Measurements from ENCODE around the gene HSD17B2. TPM values are rescaled to one million over a fixed set of nuclear protein-coding genes. Genes with fewer than 3 reads are reported as not detected.

Gene HSD17B2
- total RNA-seq, 1 experiment from 2014 or later, result 3.1 TPM

- Histone ChIP-seq H3K27ac (ENCODE audit: low read length) (no peak overlapping the region), H3K9me2 (replicated peaks; ENCODE audit: low read length) (no peaks in the 10 kb centered on the region), H3K4me3 (ENCODE audit: low read length) (no peak overlapping the region), H3K9ac (ENCODE audit: low read length) (no peak overlapping the region), H4K20me1 (ENCODE audit: low read length) (no peaks in the 10 kb centered on the region), H3K4me2 (ENCODE audit: low read length) (no peak overlapping the region), H2AFZ (ENCODE audit: low read length) (no peak overlapping the region), H3K27me3 (ENCODE audit: low read length) (no peaks in the 10 kb centered on the region), H3F3A (ENCODE audit: low read length, unreplicated experiment) (no peaks in the 10 kb centered on the region), H3K4me1 (ENCODE audit: insufficient read depth, low read length) (no peaks in the 10 kb centered on the region), H3K79me2 (ENCODE audit: low read length) (no peaks in the 10 kb centered on the region), H3K36me3 (ENCODE audit: low read depth, low read length) (no peaks in the 10 kb centered on the region), H3K9me3 (ENCODE audit: low read length) (no peaks in the 10 kb centered on the region)
- intact Hi-C loops (cut with micrococcal nuclease), result no loop called here
- DNase-seq (no peak), ATAC-seq (no peak)
- POLR2A ChIA-PET (ENCODE audit: unreplicated experiment), result no interaction called here
- TF ChIP-seq EZH2phosphoT487 (IDR thresholded peaks at IDR 0.05; ENCODE audit: borderline replicate concordance, low read length) (no peak), EZH2 (IDR thresholded peaks at IDR 0.05; ENCODE audit: low read length, unreplicated experiment) (no peak), CTCF (conservative IDR thresholded peaks at IDR 0.05; ENCODE audit: low read depth, low read length) (no peak)
- BruUV-seq (replicated peaks), result no TSS peak
- CTCF ChIA-PET, result no interaction called here
Measured at GRCh38 chr16:82135844-82136243, 100.8 kb downstream of the HSD17B2 start.

- Histone ChIP-seq H3K27me3 (ENCODE audit: low read length) (no peaks in the 10 kb centered on the region), H3K9ac (ENCODE audit: low read length) (no peak overlapping the region), H4K20me1 (ENCODE audit: low read length) (no peaks in the 10 kb centered on the region), H3K4me3 (ENCODE audit: low read length) (no peak overlapping the region), H3K36me3 (ENCODE audit: low read depth, low read length) (no peaks in the 10 kb centered on the region), H3K9me2 (replicated peaks; ENCODE audit: low read length) (no peaks in the 10 kb centered on the region), H2AFZ (ENCODE audit: low read length) (no peak overlapping the region), H3K9me3 (ENCODE audit: low read length) (no peaks in the 10 kb centered on the region), H3K27ac (ENCODE audit: low read length) (no peak overlapping the region), H3F3A (ENCODE audit: low read length, unreplicated experiment) (no peaks in the 10 kb centered on the region), H3K4me1 (ENCODE audit: insufficient read depth, low read length) (no peaks in the 10 kb centered on the region), H3K79me2 (ENCODE audit: low read length) (no peaks in the 10 kb centered on the region), H3K4me2 (ENCODE audit: low read length) (no peak overlapping the region)
- DNase-seq (no peak), ATAC-seq (no peak)
- ChIA-PET CTCF (no interaction called here), POLR2A (ENCODE audit: unreplicated experiment) (no interaction called here)
- TF ChIP-seq EZH2 (IDR thresholded peaks at IDR 0.05; ENCODE audit: low read length, unreplicated experiment) (no peak), EZH2phosphoT487 (IDR thresholded peaks at IDR 0.05; ENCODE audit: borderline replicate concordance, low read length) (no peak), CTCF (conservative IDR thresholded peaks at IDR 0.05; ENCODE audit: low read depth, low read length) (no peak)
- intact Hi-C loops (cut with micrococcal nuclease), result no loop called here
- BruUV-seq (replicated peaks), result no TSS peak
Measured at GRCh38 chr16:82136956-82137821, 102.1 kb downstream of the HSD17B2 start.

- no peaks in the 10 kb centered on the region for H3K4me1 ChIP-seq (ENCODE audit: insufficient read depth, low read length)
Measured at GRCh38 chr16:82137822-82138167, 102.7 kb downstream of the HSD17B2 start.

More at GRCh38 chr16:82137822-82138167, 102.7 kb downstream of the HSD17B2 start:
- BruUV-seq (replicated peaks), result no TSS peak
- CTCF ChIA-PET, result no interaction called here
- POLR2A ChIA-PET (ENCODE audit: unreplicated experiment), result no interaction called here
- no peaks in the 10 kb centered on the region for H3K9me2 ChIP-seq (replicated peaks; ENCODE audit: low read length)
- TF ChIP-seq EZH2phosphoT487 (IDR thresholded peaks at IDR 0.05; ENCODE audit: borderline replicate concordance, low read length) (no peak), EZH2 (IDR thresholded peaks at IDR 0.05; ENCODE audit: low read length, unreplicated experiment) (no peak), CTCF (conservative IDR thresholded peaks at IDR 0.05; ENCODE audit: low read depth, low read length) (no peak)
- H3K4me2 ChIP-seq (ENCODE audit: low read length), result no peak overlapping the region
- H3K79me2 ChIP-seq (ENCODE audit: low read length), result no peaks in the 10 kb centered on the region
- H3K9ac ChIP-seq (ENCODE audit: low read length), result no peak overlapping the region
- H3K27ac ChIP-seq (ENCODE audit: low read length), result no peak overlapping the region
- no peaks in the 10 kb centered on the region for H3K9me3 ChIP-seq (ENCODE audit: low read length)
- DNase-seq, result no peak
- intact Hi-C loops (cut with micrococcal nuclease), result no loop called here
- H3K27me3 ChIP-seq (ENCODE audit: low read length), result no peaks in the 10 kb centered on the region
- H3F3A ChIP-seq (ENCODE audit: low read length, unreplicated experiment), result no peaks in the 10 kb centered on the region
- ATAC-seq, result no peak
- no peak overlapping the region for H2AFZ ChIP-seq (ENCODE audit: low read length)
- H3K36me3 ChIP-seq (ENCODE audit: low read depth, low read length), result no peaks in the 10 kb centered on the region
- no peak overlapping the region for H3K4me3 ChIP-seq (ENCODE audit: low read length)
- H4K20me1 ChIP-seq (ENCODE audit: low read length), result no peaks in the 10 kb centered on the region
